ENCODE results near the gene DGKZ.

DNA sequence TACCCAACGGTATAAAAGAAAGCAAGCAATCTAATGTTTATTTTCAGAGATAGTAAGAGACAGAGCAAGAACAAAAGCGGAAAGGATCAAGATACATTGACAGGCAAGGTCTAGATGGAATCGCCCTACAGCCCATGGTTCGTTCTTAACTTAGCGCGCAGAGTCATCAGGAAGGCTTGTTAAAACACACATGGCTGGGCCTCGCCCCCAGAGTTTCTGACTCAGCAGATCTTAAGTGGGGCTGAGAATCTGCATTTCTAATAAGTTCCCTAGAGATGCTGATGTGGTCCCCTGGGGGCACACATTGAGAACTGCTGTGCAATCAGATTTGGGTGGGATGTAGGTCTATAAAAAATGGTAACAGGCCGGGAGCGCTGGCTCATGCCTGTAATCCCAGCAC, 80.1 kb downstream of the DGKZ start:
- TF ChIP-seq GATA2 (IDR thresholded peaks at IDR 0.05; ENCODE audit: low read depth, low read length) (no peak), GATA3 (IDR thresholded peaks at IDR 0.05; ENCODE audit: low read depth, low read length) (no peak)

Data from SH-SY5Y (cell line).